SH-SY5Y (cell line): ENCODE results near the gene PDS5A.

Experiments
- GATA2 ChIP-seq: IDR thresholded peaks from 2 replicates; pipeline ENCODE4 v1.6.1; 2011; ENCODE audit warnings: mild to moderate bottlenecking, low read depth, low read length
- GATA3 ChIP-seq: IDR thresholded peaks from 2 replicates; pipeline ENCODE4 v1.6.1; 2011; ENCODE audit warnings: low read depth, mild to moderate bottlenecking, low read length, moderate library complexity

DNA sequence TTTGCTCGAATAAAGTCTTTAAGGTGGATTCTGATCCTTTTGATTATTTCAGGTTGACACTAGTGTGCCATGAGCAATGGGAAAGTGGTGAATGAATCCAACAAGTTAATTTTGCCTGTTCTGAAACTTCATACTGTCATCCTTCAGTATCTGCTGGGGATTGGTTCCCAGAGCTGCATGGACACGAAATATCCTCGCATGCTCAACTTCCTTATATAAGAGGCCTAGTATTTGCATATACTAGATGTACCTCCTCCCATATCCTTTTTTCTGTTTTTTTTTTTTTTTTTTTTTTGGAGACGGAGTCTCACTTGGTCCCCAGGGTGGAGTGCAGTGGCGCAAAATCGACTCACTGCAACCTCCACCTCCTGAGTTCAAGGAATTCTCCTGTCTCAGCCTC, 23.0 kb upstream of the PDS5A start:
- TF ChIP-seq GATA2, result no peak
- no peak for TF ChIP-seq GATA3
